ENCODE results near the gene RAP1A.
"Not testable (repeated sequence)": the region's sequence is repeated elsewhere in the genome, so short reads cannot be mapped to it uniquely, and the experiment has no call there.

RAP1A gene

DNA sequence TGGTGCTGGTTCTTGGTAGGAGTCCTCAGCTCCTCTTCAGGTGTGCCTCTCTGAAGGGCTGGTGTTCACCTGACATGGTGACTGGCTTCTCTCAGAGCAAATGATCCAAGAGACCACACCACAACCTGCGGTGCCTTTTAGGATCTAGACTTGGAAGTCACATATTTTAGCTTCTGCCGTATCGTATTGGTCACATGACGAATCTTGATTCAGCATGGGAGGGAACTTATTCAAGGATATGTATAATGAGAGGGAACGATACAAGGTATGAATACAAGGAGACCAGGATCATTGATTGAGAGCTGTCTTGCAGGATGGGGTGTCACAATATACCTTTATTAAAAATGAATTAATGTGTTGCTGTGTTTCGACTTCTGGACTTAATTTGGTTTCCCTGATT is 58.0 kb downstream of the RAP1A start:
- DNase-seq, result no peak

GRCh38 chr1:111679541-111679940 is 60.0 kb downstream of the RAP1A start:
- DNase-seq, result no peak

DNA sequence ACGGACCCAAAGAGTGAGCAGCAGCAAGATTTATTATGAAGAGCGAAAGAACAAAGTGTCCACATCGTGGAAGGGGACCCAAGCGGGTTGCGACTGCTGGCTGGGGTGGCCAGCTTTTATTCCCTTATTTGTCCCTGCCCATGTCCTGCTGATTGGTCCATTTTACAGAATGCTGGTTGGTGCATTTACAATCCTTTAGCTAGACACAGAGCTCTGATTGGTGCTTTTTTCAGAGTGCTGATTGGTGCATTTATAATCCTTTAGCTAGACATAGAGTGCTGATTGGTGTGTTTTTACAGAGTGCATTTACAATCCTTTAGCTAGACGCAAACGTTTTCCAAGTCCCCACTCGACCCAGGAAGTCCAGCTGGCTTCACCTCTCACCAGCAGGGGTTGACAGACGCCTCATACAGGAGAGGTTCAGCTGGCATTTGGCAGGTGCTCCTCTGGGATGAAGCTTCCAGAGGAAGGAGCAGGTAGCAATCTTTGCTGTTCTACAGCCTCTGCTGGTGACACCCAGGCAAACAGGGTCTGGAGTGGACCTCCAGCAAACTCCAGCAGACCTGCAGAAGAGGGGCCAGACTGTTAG is 60.7 kb downstream of the RAP1A start:
- not testable (repeated sequence) for DNase-seq

DNA sequence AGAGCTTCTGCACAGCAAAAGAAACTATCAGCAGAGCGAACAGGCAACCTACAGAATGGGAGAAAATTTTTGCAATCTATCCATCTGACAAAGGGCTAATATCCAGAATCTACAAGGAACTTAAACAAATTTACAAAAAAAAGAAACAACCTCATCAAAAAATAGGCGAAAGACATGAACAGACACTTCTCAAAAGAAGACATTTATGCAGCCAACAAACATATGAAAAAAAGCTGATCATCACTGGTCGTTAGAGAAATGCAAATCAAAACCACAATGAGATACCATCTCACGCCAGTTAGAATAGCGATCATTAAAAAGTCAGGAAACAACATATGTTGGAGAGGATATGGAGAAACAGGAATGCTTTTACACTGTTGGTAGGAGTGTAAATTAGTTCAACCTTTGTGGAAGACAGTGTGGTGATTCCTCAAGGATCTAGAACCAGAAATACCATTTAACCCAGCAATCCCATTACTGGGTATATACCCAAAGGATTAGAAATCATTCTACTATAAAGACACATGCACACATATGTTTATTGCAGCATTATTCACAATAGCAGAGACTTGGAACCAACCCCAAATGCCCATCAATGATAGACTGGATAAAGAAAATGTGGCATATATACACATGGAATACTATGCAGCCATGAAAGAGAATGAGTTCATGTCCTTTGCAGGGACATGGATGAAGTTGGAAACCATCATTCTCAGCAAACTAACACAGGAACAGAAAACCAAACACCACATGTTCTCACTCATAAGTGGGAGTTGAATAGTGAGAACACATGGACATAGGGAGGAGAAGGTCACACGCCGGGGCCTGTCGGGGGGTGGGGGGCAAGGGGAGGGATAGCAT is 65.9 kb downstream of the RAP1A start:
- not testable (repeated sequence) for DNase-seq

DNA sequence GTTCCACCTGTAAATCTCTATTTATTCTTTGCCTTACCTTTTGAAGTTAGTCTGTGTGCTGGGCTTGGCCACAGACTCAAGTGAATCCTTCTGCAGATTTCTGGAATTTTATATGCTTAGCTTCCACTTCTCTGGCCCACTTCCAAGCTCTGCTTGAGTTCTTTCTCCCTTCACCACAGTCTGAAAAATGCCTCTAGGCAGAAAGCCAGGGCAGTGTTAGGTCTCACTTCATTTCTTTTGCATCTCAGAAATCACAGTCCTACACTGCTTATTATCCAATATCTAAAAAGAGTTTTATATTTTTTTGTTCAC is 70.7 kb downstream of the RAP1A start:
- DNase-seq, result no peak

- no peak for DNase-seq
Observed at GRCh38 chr1:111691886-111692285, 72.3 kb downstream of the RAP1A start.

- DNase-seq, result no peak
Observed at GRCh38 chr1:111695801-111696200, 76.2 kb downstream of the RAP1A start.

DNA sequence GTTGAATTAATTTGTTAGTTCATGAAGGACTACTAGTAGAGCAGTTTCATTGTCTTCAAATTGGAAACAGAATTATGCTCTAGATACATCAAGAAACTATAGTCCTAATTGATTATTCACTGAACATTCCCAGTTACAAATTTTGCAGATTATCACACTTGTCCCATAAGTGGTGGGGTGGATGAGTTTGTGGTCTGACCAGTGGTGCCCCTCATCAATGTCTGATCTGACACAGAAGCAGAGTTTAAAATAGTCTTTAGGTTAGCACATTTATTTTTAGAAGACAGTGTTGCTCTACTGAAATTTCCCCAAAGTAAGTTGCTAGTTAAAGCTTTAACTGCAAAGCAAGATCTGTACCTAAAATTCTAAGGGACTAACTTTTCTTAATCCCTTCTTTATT is 76.7 kb downstream of the RAP1A start:
- DNase-seq, result no peak

- no peak for DNase-seq
Observed at GRCh38 chr1:111699268-111699667, 79.7 kb downstream of the RAP1A start.

GRCh38 chr1:111702504-111703050 is 83.0 kb downstream of the RAP1A start:
- DNase-seq, result no peak

GRCh38 chr1:111704240-111704639 is 84.7 kb downstream of the RAP1A start:
- DNase-seq, result no peak

DNA sequence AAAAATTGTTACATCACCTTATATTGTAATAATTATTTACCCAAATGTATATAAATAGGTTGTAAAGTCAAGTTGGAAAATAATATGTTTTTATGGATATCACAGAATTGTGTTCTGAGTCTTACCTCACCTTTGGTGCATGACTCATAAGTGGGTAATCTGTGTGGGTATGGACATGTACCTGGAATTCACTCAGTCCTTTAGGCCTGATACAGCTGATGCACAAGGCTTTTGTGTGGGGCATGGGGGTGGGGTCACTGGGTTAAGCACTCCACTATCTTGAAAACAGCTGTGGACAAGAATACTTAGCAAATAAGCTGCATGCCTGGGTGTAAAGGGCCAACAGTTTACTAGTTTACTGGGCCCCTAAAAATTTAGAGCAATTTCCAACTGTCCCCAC is 85.2 kb downstream of the RAP1A start:
- DNase-seq, result no peak

- DNase-seq, result no peak
Observed at GRCh38 chr1:111705841-111706240, 86.3 kb downstream of the RAP1A start.

GRCh38 chr1:111706921-111707320 is 87.3 kb downstream of the RAP1A start:
- DNase-seq, result no peak

GRCh38 chr1:111707906-111708305 is 88.3 kb downstream of the RAP1A start:
- no peak for DNase-seq

DNA sequence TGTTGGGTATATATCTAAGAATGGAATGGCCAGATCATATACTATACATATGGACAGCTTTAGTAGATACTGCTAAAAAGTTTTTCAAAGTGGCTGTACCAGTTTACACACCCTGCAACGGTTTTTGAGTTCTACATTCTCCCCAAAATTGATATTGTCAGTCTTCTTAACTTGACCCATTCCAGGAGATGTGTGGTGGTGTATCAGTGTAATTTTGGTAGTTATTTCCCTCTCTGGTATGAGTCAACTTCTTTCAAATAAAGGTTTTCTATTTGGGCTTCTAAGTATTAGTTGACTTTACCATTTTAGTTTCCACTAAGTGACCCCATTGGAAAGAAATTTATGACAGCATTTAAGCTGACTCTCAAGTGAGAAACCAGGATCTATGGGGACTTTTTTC is 90.4 kb downstream of the RAP1A start:
- DNase-seq, result no peak

- DNase-seq, result no peak
Observed at GRCh38 chr1:111716333-111716732, 96.7 kb downstream of the RAP1A start.

GRCh38 chr1:111717450-111717849 is 97.9 kb downstream of the RAP1A start:
- no peak for DNase-seq

- no peak for DNase-seq
Observed at GRCh38 chr1:111719135-111719534, 99.5 kb downstream of the RAP1A start.

- DNase-seq, result no peak
Observed at GRCh38 chr1:111719674-111720132, 100.1 kb downstream of the RAP1A start.

DNA sequence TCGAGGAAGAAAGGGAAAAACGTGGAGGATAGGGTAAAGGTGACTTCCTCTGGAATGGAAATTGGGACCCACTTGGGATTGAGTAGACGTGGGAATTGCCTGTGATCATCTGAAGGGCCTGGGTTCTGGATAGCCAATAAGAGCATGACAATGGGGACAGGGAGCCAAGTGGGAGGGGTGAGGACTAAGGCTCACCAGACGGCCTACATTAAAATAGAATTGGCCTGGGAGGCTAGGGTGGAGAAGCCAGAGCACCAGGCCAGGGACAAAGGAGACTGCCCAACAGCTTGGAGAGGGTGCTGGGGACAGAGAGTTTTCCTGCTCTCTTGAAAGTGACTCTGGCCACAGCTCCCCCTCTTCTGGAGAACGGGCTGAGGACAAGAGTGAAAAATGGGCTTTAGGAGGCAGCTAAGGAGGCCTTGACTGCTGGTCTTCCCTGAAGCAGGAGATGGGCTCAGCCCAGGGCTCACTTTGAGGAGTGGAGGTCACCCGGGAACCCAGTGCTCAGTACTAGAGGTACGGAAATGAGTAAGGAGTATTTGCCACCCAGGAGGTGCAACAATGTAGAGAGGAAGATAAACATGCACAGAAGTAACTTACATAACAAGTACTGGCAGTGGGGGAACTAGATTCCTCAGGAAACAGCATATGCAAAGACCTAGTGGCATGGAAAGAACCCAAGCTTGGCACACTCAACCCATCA is 100.8 kb downstream of the RAP1A start:
- DNase-seq, result no peak

DNA sequence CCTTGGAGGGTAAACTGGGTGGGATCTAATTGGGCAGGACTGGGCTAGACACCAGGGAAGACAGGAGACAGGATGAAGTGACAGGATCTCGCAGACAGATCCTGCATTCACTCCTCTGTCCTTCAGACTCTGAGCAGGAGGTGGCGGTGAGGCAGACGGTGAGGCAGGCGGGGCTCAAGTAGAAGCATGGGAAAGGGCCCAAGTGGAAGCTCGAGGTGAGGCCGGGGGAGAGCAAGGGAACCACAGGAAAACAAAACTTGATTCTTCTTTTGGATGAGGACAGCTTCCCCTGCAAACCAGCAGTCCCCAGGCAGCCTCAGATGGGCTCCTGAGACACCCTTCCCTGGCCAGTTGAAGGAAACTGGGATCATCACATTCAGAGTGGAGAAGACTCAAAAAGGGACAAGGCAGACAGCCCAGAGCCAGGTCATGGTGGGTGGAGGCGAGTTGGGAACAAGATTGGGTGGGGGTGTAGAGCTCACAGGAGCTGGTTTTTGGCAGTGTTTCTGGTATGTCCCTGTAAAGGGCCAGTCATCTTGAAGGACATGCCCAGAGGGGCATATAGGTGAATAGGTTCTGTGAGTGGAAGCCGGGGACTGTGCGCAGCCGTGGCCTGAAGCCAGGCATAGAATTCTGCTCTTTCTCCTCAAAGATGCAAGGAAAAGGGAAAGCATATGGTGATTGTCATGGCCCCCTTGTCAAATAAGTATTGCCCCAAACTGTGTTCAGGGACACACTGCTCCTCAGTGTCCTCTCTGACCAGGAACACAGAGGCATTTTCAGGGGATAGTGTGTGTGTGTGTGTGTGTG is 101.6 kb downstream of the RAP1A start:
- DNase-seq, result no peak

Data from activated naive CD4-positive, alpha-beta T cell treated with anti-CD3 and anti-CD28 coated beads, Interleukin-2, amount 50 U/mL, for 16 hours (primary cell).